ENCODE data around the gene GALR2.

The GALR2 gene

GRCh38 chr17:76094046-76094445 lies 19.5 kb downstream of the GALR2 start:
- Mint-ChIP-seq H3K27me3 (no peaks in the 10 kb centered on the region), H3K4me3 (no peak overlapping the region), H3K27ac (no peak overlapping the region), H3K4me1 (peaks cover 9% of the 10 kb centered on the region), H3K36me3 (peaks cover 5% of the 10 kb centered on the region), H3K9me3 (no peaks in the 10 kb centered on the region)

- H3K27ac Mint-ChIP-seq = peak overlapping the region; percentile 51
- peaks cover 8% of the 10 kb centered on the region for H3K36me3 Mint-ChIP-seq
- H3K4me3 Mint-ChIP-seq = no peak overlapping the region
- no peaks in the 10 kb centered on the region for H3K9me3 Mint-ChIP-seq
- H3K27me3 Mint-ChIP-seq = no peaks in the 10 kb centered on the region
- peaks cover 14% of the 10 kb centered on the region for H3K4me1 Mint-ChIP-seq
Observed at GRCh38 chr17:76095943-76096342, 21.4 kb downstream of the GALR2 start.

GRCh38 chr17:76097716-76098295 lies 23.2 kb downstream of the GALR2 start:
- Mint-ChIP-seq H3K4me3 (no peak overlapping the region), H3K9me3 (no peaks in the 10 kb centered on the region), H3K27me3 (no peaks in the 10 kb centered on the region), H3K36me3 (peaks cover 7% of the 10 kb centered on the region), H3K4me1 (peaks cover 26% of the 10 kb centered on the region), H3K27ac (no peak overlapping the region)

- Mint-ChIP-seq H3K27ac (peak overlapping the region; percentile 91), H3K4me3 (peak overlapping the region; percentile 91), H3K9me3 (no peaks in the 10 kb centered on the region)
Observed at GRCh38 chr17:76102944-76103273, 28.3 kb downstream of the GALR2 start.

DNA sequence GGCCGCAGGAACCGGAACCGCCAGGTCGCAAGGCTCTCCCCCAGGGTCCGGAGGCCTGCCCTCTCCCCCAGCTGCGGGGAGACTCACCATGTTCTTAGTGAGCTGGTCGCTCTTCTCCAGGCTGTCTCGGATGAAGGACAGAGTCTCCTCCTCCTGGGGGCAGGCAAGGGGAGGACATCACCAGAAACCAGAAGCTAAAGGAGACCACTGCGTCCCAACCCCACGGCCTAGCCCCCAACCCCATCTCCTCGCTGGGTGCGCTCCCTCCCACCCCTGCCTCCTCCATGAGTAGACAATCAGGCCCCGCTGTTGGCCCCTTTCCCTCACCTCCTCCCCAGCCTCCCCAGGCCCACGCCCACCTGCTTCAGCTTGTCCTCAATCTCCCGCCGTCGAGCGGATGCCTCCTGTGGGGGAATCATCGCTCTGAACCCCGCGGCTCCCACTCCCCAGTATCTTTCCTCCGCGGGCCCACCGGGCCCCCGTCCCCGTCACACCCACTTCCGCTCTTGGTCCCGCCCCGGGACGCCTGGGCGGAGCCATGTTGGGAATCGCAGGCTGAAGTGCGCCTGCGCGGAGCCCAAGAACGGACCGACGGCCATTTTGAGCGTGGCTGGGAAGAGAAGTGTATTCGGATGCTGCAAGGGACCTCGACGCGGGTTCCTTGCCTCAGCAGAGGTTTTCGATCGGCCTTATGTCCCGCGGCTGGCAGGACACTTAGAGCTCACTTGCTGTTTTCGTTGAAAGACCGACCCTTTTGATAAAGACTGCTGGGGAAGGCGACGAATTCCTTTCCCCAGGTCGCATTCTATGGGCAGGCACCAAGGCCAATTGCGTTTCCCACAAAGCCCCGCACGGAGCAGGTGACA lies 28.9 kb downstream of the GALR2 start, which contains the start of gene EXOC7:
EXOC7 (minus strand) TSS at position 514 of the 866 bp plus-strand sequence; CDS start at position 419, 95 bp downstream.
- Mint-ChIP-seq H3K36me3 (peaks cover 4% of the 10 kb centered on the region), H3K27me3 (no peaks in the 10 kb centered on the region), H3K27ac (peak within 1 kb of the TSS; percentile 91), H3K9me3 (no peaks in the 10 kb centered on the region), H3K4me3 (peak within 1 kb of the TSS; percentile 91), H3K4me1 (peaks cover 34% of the 10 kb centered on the region)

More at GRCh38 chr17:76102944-76103273, 28.3 kb downstream of the GALR2 start:
- no peaks in the 10 kb centered on the region for H3K27me3 Mint-ChIP-seq
- H3K36me3 Mint-ChIP-seq = peaks cover 4% of the 10 kb centered on the region
- peaks cover 34% of the 10 kb centered on the region for H3K4me1 Mint-ChIP-seq

GRCh38 chr17:76104140-76104895 lies 29.7 kb downstream of the GALR2 start:
- Mint-ChIP-seq H3K9me3 (no peaks in the 10 kb centered on the region), H3K4me1 (peaks cover 34% of the 10 kb centered on the region), H3K36me3 (peaks cover 4% of the 10 kb centered on the region), H3K4me3 (peak overlapping the region; percentile 91), H3K27me3 (no peaks in the 10 kb centered on the region), H3K27ac (peak overlapping the region; percentile 59)

DNA sequence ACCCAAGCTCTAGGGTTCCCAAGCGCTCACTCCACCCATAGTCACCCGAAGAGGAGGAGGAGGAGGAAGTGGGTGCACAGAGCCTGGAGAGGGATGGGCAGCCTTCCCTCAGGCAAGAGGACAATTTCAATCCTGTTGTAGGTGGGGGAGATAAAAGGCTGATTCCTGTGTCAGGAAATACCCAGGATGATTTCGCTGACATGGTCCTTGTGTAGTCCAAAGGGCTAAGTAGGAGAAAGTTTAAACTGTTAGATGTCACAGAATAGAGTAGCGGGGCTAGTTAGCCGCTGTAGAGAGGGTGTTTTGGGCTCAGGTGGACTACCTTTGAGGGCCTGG lies 30.3 kb downstream of the GALR2 start:
- H3K4me3 Mint-ChIP-seq = peak overlapping the region; percentile 91
- peaks cover 3% of the 10 kb centered on the region for H3K36me3 Mint-ChIP-seq
- H3K27me3 Mint-ChIP-seq = no peaks in the 10 kb centered on the region
- H3K27ac Mint-ChIP-seq = peak overlapping the region; percentile 59
- peaks cover 33% of the 10 kb centered on the region for H3K4me1 Mint-ChIP-seq
- H3K9me3 Mint-ChIP-seq = no peaks in the 10 kb centered on the region

DNA sequence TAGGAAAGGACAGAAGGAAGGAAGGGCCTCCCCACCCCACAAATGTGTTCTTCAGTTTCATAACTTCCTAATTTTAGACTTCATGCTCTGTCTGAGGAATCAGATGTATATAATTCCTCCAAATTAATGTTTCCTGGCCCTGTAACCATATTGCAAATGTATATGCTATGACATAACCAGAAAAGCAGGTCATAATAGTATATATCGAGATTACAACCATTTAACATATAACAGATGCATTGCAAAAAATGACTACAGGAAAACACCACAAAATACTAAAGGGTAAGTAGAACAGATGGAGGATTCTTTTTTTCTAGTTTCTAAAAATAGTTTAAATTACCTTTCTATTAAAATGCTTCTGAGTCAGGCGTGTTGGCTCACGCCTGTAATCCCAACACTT lies 32.1 kb downstream of the GALR2 start:
- H3K9me3 Mint-ChIP-seq = no peaks in the 10 kb centered on the region
- H3K36me3 Mint-ChIP-seq = no peaks in the 10 kb centered on the region
- H3K27ac Mint-ChIP-seq = no peak overlapping the region
- H3K27me3 Mint-ChIP-seq = no peaks in the 10 kb centered on the region
- no peak overlapping the region for H3K4me3 Mint-ChIP-seq
- H3K4me1 Mint-ChIP-seq = peaks cover 22% of the 10 kb centered on the region

GRCh38 chr17:76107509-76107908 lies 32.9 kb downstream of the GALR2 start:
- H3K27ac Mint-ChIP-seq = no peak overlapping the region
- H3K27me3 Mint-ChIP-seq = no peaks in the 10 kb centered on the region
- H3K36me3 Mint-ChIP-seq = no peaks in the 10 kb centered on the region
- no peak overlapping the region for H3K4me3 Mint-ChIP-seq
- H3K4me1 Mint-ChIP-seq = peaks cover 16% of the 10 kb centered on the region
- H3K9me3 Mint-ChIP-seq = no peaks in the 10 kb centered on the region

GRCh38 chr17:76111956-76112355 lies 37.4 kb downstream of the GALR2 start:
- no peak overlapping the region for H3K4me3 Mint-ChIP-seq
- H3K27me3 Mint-ChIP-seq = no peaks in the 10 kb centered on the region
- no peaks in the 10 kb centered on the region for H3K36me3 Mint-ChIP-seq
- H3K27ac Mint-ChIP-seq = no peak overlapping the region
- H3K9me3 Mint-ChIP-seq = no peaks in the 10 kb centered on the region
- H3K4me1 Mint-ChIP-seq = no peaks in the 10 kb centered on the region

- H3K9me3 Mint-ChIP-seq = no peaks in the 10 kb centered on the region
- no peaks in the 10 kb centered on the region for H3K36me3 Mint-ChIP-seq
- H3K27ac Mint-ChIP-seq = no peak overlapping the region
- H3K4me1 Mint-ChIP-seq = no peaks in the 10 kb centered on the region
- no peak overlapping the region for H3K4me3 Mint-ChIP-seq
- H3K27me3 Mint-ChIP-seq = no peaks in the 10 kb centered on the region
Observed at GRCh38 chr17:76115138-76115754, 40.7 kb downstream of the GALR2 start.

GRCh38 chr17:76119409-76120371 lies 45.1 kb downstream of the GALR2 start:
- H3K36me3 Mint-ChIP-seq = no peaks in the 10 kb centered on the region
- no peaks in the 10 kb centered on the region for H3K9me3 Mint-ChIP-seq
- H3K27me3 Mint-ChIP-seq = no peaks in the 10 kb centered on the region
- H3K4me3 Mint-ChIP-seq = no peak overlapping the region
- H3K27ac Mint-ChIP-seq = peak overlapping the region; percentile 27
- peaks cover 9% of the 10 kb centered on the region for H3K4me1 Mint-ChIP-seq

- Mint-ChIP-seq H3K4me1 (peaks cover 10% of the 10 kb centered on the region), H3K36me3 (no peaks in the 10 kb centered on the region), H3K27me3 (no peaks in the 10 kb centered on the region), H3K27ac (no peak overlapping the region), H3K4me3 (no peak overlapping the region), H3K9me3 (no peaks in the 10 kb centered on the region)
Observed at GRCh38 chr17:76120658-76121008, 46.1 kb downstream of the GALR2 start.

GRCh38 chr17:76121932-76122430 lies 47.4 kb downstream of the GALR2 start:
- H3K27me3 Mint-ChIP-seq = no peaks in the 10 kb centered on the region
- H3K4me1 Mint-ChIP-seq = peaks cover 22% of the 10 kb centered on the region
- peak overlapping the region; percentile 17 for H3K27ac Mint-ChIP-seq
- H3K36me3 Mint-ChIP-seq = no peaks in the 10 kb centered on the region
- H3K4me3 Mint-ChIP-seq = peak overlapping the region; percentile 61
- no peaks in the 10 kb centered on the region for H3K9me3 Mint-ChIP-seq
